Measurements from ENCODE around the gene CDC6.

Gene CDC6

DNA sequence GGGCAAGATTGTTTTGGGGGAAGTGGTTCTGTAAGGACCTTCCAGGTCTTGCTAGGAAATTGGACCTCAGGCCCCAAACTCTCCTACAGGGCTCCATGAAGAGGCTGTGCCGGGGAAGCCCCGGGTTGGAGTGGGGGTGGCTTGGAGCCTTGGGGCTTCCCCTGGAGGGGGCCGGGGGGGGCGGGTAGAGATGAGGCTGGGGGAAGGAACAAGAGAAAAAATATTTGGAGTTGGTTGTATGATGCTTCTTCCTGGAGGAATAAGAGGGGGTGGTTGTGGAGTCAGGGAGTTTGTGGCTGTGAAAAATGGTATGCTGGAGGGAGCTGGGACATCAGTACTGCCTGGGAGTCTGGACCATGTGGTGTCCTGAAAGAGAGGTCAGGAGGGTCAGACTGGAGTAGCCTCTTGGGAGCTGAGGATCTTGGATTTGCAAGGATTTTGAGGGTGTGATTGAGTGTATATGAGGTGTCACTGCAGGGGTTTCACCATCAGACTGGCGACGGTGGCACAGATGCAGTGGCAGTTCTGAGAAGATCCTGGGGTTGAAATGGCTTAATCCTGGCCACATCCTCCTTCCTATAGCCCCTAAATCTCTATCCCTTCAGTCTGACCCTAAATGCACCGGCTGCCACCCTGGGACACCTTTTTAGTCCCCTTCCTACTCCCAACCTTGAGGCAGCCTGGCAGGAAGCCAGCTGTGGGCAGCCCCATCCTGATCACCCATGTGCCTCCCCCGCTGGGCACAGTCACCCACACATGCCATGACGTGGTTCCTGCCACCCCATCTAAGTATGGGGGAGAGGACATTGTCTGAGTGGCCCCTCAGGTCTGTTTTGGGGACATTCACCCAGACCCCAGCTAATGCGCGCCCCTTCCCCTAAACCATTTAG lies 32.2 kb downstream of the CDC6 start:
- H3K4me3 ChIP-seq (ENCODE audit: low read depth, low read length), result no peak overlapping the region
- TF ChIP-seq, protein P1, sequence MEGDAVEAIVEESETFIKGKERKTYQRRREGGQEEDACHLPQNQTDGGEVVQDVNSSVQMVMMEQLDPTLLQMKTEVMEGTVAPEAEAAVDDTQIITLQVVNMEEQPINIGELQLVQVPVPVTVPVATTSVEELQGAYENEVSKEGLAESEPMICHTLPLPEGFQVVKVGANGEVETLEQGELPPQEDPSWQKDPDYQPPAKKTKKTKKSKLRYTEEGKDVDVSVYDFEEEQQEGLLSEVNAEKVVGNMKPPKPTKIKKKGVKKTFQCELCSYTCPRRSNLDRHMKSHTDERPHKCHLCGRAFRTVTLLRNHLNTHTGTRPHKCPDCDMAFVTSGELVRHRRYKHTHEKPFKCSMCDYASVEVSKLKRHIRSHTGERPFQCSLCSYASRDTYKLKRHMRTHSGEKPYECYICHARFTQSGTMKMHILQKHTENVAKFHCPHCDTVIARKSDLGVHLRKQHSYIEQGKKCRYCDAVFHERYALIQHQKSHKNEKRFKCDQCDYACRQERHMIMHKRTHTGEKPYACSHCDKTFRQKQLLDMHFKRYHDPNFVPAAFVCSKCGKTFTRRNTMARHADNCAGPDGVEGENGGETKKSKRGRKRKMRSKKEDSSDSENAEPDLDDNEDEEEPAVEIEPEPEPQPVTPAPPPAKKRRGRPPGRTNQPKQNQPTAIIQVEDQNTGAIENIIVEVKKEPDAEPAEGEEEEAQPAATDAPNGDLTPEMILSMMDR (IDR thresholded peaks at IDR 0.05; ENCODE audit: control insufficient read depth, extremely low read depth, insufficient read depth), result no peak
- no peak for DNase-seq (ENCODE audit: low read depth)

DNA sequence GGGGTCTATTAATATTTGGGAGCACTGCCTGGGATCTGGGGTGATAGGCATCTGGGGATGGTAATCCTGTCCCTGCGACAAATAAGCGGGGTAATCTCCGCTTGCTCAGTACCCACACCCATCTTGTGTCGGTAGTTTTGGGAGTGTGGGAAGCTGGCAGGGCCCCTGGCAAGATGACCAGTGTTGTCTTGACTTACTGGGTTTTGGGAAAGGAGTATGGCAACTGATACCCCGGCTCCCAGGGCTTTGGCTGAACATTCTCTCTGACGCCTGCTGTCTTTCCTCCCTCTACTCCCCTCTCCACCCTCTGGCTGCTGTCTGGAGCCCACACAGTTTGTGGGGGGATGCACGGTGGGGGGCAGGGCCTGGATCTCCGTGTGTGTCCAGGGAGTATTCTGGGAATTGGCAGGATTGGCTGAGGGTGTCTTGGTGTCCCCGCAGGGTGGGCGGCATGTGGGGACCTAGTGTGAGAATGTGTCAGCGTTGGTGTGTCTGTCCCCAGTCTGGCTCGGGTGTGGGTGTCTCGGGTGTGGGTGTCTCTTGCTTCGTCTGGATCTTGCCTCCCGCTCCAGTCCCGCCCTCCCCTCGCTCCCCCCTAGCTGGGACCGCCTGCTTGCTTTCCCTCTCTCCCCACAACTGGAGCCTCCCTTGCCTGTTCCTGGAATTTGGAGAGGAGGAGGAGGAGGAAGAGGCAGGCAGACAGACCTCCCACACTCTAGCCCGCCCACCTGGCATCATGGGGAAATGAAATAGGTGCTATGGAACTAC lies 33.3 kb downstream of the CDC6 start:
- H3K4me3 ChIP-seq (ENCODE audit: low read depth, low read length), result no peak overlapping the region
- no peak for DNase-seq (ENCODE audit: low read depth)
- TF ChIP-seq, protein P1 (IDR thresholded peaks at IDR 0.05; ENCODE audit: control insufficient read depth, extremely low read depth, insufficient read depth), result no peak

DNA sequence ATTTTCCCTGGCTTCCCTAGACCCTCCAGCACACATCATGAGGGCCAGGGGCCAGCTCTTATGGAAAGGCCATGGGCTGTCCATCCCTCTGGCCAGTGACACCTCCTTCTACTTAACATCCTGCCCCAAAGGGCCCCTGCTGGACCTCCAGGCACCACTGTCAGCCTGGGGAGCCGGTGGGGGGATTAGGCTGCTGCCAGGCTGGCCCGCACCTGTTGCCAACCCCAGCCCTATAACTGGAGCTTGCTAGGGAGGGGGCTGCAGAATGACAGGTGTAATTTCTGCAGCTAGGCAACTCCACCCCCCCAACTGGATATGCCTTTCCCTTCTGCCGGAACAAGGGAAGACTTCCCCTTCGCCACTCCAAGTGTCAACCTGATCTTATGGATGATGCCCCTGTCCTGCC lies 33.8 kb downstream of the CDC6 start:
- no peak for DNase-seq (ENCODE audit: low read depth)
- TF ChIP-seq, protein P1 (IDR thresholded peaks at IDR 0.05; ENCODE audit: control insufficient read depth, extremely low read depth, insufficient read depth), result no peak
- no peak overlapping the region for H3K4me3 ChIP-seq (ENCODE audit: low read depth, low read length)

DNA sequence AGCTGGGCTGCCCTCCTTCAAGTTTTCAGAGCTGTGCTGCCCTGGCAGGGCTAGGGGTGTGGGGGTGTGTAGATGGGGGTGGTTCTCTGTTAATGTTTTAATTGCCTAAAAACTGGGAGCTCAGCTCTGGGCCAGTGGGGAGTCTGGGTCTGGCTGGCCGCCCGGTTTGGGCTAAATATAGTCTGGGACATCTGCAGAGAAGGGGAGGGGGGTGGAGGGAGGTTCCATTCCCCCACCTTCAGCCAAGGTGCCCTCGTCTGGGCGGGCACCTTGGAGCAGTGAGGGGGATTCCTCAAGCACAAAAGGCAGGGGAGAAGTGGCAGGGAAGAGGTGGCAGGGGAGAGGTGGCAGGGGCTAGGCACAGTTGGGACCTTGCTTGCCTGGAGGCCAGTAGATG lies 34.3 kb downstream of the CDC6 start:
- TF ChIP-seq, protein P1 (IDR thresholded peaks at IDR 0.05; ENCODE audit: control insufficient read depth, extremely low read depth, insufficient read depth), result no peak
- DNase-seq (ENCODE audit: low read depth), result no peak
- no peak overlapping the region for H3K4me3 ChIP-seq (ENCODE audit: low read depth, low read length)

DNA sequence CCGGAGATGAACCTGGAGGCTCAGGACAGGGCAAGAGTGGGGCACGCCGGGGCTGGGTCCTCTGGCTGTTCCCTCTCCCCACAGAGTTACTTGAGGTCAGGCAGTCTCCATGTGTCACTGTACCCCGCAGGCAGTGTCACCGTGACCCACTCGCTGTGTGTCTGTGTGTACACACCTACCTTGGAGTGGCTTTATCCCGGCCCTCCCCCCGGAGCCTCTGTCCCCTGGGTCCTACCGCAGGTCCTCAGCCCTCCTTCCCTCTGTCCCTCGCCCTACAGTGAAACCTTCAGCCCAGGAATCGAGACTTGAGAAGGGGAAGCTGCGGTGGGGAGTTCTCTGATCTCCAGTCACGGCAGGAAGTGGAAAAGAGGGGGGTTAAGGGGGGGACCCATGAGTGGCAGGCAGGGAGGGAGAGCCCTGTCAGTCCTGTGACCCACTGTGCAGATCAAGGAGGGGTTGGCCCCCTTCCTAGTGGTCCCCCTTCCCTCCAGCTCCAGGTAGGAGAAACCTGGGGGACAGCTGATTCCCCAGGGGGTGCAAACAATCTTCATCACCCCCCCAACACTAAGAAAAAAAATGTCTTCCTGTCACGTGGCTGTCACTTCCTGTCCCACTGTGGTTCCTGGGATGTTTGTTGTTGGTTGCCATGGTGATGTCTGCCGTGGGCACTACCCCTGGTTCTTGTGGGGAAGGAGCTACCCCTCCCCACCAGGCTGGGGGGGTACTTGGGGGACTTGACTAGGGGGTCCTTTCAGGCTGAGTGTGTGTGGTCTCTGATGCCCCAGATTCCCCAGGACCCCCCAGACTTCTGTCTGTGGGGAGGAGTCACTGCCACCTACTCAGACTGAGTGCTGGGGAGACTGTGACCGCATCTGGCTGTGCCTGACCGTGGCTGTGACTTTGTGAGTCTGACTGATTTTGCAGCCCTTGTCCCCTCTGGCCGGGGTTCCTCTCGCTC lies 35.0 kb downstream of the CDC6 start:
- no peak overlapping the region for H3K4me3 ChIP-seq (ENCODE audit: low read depth, low read length)
- no peak for DNase-seq (ENCODE audit: low read depth)
- TF ChIP-seq, protein P1 (IDR thresholded peaks at IDR 0.05; ENCODE audit: control insufficient read depth, extremely low read depth, insufficient read depth), result no peak

All from LNCaP clone FGC (cell line).